Mucosa of descending colon (tissue), 3 donors: ENCODE results near the gene DEPDC4. TPM values are rescaled to one million over a fixed set of nuclear protein-coding genes. Genes with fewer than 3 reads are reported as not detected.

ENCODE experiments used
- ATAC-seq: fragments of 200-7000 bp; cut with Tn5 transposase; one replicate; pipeline ENCODE4 v1.9.1; 2020; ENCODE audit warnings: mild to moderate bottlenecking, moderate library complexity
- DNase-seq, 3 donors: peaks; one replicate each; pipeline ENCODE4 v3.0.0-alpha.2; 2020
- H3K36me3 ChIP-seq: fragments of 200-600 bp; one replicate; pipeline ENCODE4 v1.8.0; 2021; ENCODE audit warnings: low read depth, mild to moderate bottlenecking
- H3K4me1 ChIP-seq: fragments of 200-600 bp; one replicate; pipeline ENCODE4 v1.8.0; 2021; ENCODE audit warnings: low read depth, mild to moderate bottlenecking
- H3K4me3 ChIP-seq: fragments of 200-600 bp; one replicate; pipeline ENCODE4 v1.8.0; 2021; ENCODE audit warnings: mild to moderate bottlenecking
- H3K9me3 ChIP-seq: fragments of 200-600 bp; one replicate; pipeline ENCODE4 v1.8.0; 2021; ENCODE audit warnings: mild to moderate bottlenecking
- intact Hi-C, 2 donors: fragments of 100-400 bp; cut with DNase I in 1 of 2; cut with micrococcal nuclease in 1 of 2; formaldehyde crosslinking; loops; one replicate each; pipeline versions ENCODE4 v1.11.0 to v1.11.1; 2022; cut with DNase I, micrococcal nuclease
- total RNA-seq, 3 donors: library from RNA; stranded (reverse); fragmentation: NEBNext Ultra II Directional in 2 of 3; extraction: Animal tissue kit (Norgen Biotek cat#: 25700) in 2 of 3; gene quantifications; one replicate each; pipeline versions ENCODE4 v1.2.1 to v1.2.4, GENCODE V29; 2021 to 2023
- TF ChIP-seq, protein P1 (sequence below): fragments of 200-600 bp; IDR thresholded peaks from one replicate; pipeline ENCODE4 v1.8.0; 2022; ENCODE audit warnings: antibody characterized with exemption, mild to moderate bottlenecking
- donor health status: DM: no; HTN: no; CAD: no; lungs with moderate emphysema.
- donor health status: DM: no; HTN: no; CAD: no.
- donor health status: DM: no; HTN: yes; CAD: no.

The DEPDC4 gene
- total RNA-seq, 3 donors from 2014 or later, result 1.1 to 2.5 (median 2.1) TPM

DNA sequence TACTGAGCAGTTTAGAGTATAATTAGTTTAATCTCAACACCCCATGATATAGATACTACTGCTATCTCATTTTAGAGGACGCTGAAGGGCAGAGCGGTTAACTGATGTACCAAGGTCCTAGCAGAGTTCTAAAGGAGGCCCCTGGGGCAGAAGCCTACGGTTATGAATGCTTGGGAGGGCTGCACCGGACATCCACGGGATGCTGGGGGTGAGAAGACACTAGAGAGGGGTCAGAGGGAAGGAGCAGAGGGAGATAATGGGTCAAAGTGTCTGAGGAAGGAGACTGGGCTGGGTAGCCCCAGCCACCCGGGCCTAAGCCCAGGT lies 67.9 kb downstream of the DEPDC4 start:
- DNase-seq (no peak), ATAC-seq (no peak)
- peak overlapping the region; percentile 72 for H3K4me3 ChIP-seq
- no peaks in the 10 kb centered on the region for H3K9me3 ChIP-seq
- intact Hi-C loops, result no loop called here
- peaks cover 11% of the 10 kb centered on the region for H3K4me1 ChIP-seq
- TF ChIP-seq, protein P1, sequence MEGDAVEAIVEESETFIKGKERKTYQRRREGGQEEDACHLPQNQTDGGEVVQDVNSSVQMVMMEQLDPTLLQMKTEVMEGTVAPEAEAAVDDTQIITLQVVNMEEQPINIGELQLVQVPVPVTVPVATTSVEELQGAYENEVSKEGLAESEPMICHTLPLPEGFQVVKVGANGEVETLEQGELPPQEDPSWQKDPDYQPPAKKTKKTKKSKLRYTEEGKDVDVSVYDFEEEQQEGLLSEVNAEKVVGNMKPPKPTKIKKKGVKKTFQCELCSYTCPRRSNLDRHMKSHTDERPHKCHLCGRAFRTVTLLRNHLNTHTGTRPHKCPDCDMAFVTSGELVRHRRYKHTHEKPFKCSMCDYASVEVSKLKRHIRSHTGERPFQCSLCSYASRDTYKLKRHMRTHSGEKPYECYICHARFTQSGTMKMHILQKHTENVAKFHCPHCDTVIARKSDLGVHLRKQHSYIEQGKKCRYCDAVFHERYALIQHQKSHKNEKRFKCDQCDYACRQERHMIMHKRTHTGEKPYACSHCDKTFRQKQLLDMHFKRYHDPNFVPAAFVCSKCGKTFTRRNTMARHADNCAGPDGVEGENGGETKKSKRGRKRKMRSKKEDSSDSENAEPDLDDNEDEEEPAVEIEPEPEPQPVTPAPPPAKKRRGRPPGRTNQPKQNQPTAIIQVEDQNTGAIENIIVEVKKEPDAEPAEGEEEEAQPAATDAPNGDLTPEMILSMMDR, result no peak
- H3K36me3 ChIP-seq, result no peaks in the 10 kb centered on the region

DNA sequence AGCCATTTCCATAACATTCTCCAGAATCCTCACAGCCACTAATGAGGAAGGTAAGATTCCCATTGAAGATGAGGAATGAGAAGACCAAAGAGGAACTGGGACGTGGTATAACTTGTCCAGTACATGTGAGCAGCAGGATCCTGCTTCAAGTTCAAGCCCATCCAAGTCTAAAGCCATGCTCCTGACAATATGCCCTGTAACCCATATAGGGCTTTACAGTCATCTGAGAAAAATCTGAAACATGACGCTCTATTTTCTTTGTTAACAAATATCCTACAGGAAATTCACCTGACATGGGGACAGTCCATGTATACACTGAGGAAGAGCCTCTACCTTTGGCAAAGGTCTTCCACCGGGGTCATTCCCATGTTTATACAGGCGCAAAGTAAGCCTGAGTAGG lies 69.4 kb downstream of the DEPDC4 start:
- Histone ChIP-seq H3K9me3 (no peaks in the 10 kb centered on the region), H3K36me3 (no peaks in the 10 kb centered on the region), H3K4me3 (no peak overlapping the region), H3K4me1 (peaks cover 11% of the 10 kb centered on the region)
- intact Hi-C loops, result no loop called here
- DNase-seq (no peak), ATAC-seq (no peak)
- TF ChIP-seq, protein P1, result no peak

DNA sequence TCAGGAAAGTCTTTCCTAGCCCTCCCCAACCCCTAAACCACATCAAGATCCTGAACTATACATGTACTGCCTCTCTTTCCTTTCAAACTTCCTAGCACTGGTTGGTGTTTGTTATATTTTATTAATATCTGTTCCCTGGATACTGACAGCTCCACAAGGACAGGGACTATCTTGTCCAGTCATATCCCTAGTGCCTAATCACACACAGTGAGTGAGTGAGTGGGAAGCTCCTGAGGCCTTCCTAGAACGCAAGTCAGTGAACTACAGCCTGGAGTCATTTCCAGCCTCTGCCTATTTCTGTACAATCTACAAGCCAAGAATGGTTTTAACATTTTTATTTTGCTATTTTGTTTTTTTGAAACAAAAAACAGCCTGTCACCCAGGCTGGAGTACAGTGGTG lies 73.8 kb downstream of the DEPDC4 start:
- H3K4me3 ChIP-seq, result no peak overlapping the region
- H3K9me3 ChIP-seq, result no peaks in the 10 kb centered on the region
- intact Hi-C loops, result no loop called here
- TF ChIP-seq, protein P1, result no peak
- no peaks in the 10 kb centered on the region for H3K4me1 ChIP-seq
- ATAC-seq, result no peak
- no peak for DNase-seq
- no peaks in the 10 kb centered on the region for H3K36me3 ChIP-seq

Other genes with a start within 250 kb of the DEPDC4 start
- 10 to 100 TPM; 20.6 to 29.7 (median 25.0) TPM for gene BLTP3B, start 124.2 kb downstream of the DEPDC4 start, total RNA-seq
- gene ACTR6, start 66.3 kb downstream of the DEPDC4 start, total RNA-seq, result 10 to 100 TPM; 20.4 to 26.5 (median 21.4) TPM
- 10 to 100 TPM; 56.8 to 64.6 (median 63.4) TPM for gene SCYL2, start 98 bp upstream of the DEPDC4 start, total RNA-seq
- gene SLC17A8, start 90.0 kb upstream of the DEPDC4 start, total RNA-seq, result 1 to 10 TPM; 2.6 to 3.0 (median 2.7) TPM
- gene NR1H4, start 206.8 kb upstream of the DEPDC4 start, total RNA-seq, result 10 to 100 TPM in 2 of 3 donors, 1 to 10 TPM in 1; 9.4 to 17.6 (median 13.8) TPM